ENCODE measurements around the gene KAT2A. TPM values are rescaled to one million over a fixed set of nuclear protein-coding genes. Genes with fewer than 3 reads are reported as not detected.

KAT2A gene
- total and polyA plus RNA-seq, 4 donors = 19.3 to 120 (median 66.7) TPM

DNA sequence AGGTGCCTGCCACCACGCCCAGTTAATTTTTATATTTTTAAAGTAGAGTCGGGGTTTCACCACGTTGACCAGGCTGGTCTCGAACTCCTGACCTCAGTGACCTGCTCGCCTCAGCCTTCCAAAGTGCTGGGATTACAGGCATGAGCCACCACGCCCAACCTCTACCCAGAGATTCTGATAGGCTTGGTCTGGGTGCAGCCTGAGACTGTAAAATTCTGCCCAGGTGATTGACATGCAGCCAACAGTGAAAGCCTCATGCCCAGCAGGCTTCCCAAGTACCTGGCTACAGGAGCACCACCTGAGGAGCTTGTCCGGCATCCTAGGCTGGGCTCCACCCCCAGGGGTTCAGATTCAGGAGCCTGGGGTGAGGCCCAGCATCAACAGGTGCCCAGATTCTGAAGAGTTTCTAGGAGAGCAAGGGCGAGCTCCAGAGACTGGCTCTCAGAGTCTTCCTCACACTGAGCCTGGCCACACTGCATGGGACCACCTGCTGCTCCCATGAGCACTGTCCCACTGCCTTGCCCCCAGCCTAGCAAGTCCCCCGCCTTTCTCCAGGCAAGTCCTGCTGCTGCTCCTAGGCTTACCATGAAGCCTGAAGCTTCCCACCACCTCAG is 39.5 kb downstream of the KAT2A start:
- DNase-seq (ENCODE audit: low read depth in 4 of 6, low spot score in 6 of 6) = no peak
- Histone ChIP-seq H3K36me3 (ENCODE audit: control insufficient read depth, insufficient read depth, low read length) (no peaks in the 10 kb centered on the region), H3K9me3 (ENCODE audit: control insufficient read depth, insufficient read depth, low read length) (no peaks in the 10 kb centered on the region), H3K27ac (ENCODE audit: low read depth, low read length) (no peak overlapping the region), H3K4me3 (ENCODE audit: low read depth, low read length) (no peak overlapping the region), H3K4me1 (ENCODE audit: control insufficient read depth, insufficient read depth, low read length) (no peaks in the 10 kb centered on the region), H3K27me3 (ENCODE audit: control insufficient read depth, insufficient read depth, low read length) (no peaks in the 10 kb centered on the region)
- WGBS (ENCODE audit: insufficient coverage) = 79% methylated on average over 9 of the region's 9 CpGs

GRCh38 chr17:42079541-42079940 is 41.6 kb downstream of the KAT2A start:
- Histone ChIP-seq H3K4me1 (ENCODE audit: control insufficient read depth, insufficient read depth, low read length) (no peaks in the 10 kb centered on the region), H3K36me3 (ENCODE audit: control insufficient read depth, insufficient read depth, low read length) (no peaks in the 10 kb centered on the region), H3K9me3 (ENCODE audit: control insufficient read depth, insufficient read depth, low read length) (no peaks in the 10 kb centered on the region), H3K27ac (ENCODE audit: low read depth, low read length) (no peak overlapping the region), H3K27me3 (ENCODE audit: control insufficient read depth, insufficient read depth, low read length) (no peaks in the 10 kb centered on the region), H3K4me3 (ENCODE audit: low read depth, low read length) (no peak overlapping the region)
- DNase-seq (ENCODE audit: low read depth in 4 of 6, low spot score in 6 of 6) = no peak
- WGBS (ENCODE audit: insufficient coverage) = 57% methylated on average over 1 of the region's 2 CpGs

- H3K4me1 ChIP-seq (ENCODE audit: control insufficient read depth, insufficient read depth, low read length) = no peaks in the 10 kb centered on the region
- no peak overlapping the region for H3K4me3 ChIP-seq (ENCODE audit: low read depth, low read length)
- H3K27ac ChIP-seq (ENCODE audit: low read depth, low read length) = no peak overlapping the region
- H3K36me3 ChIP-seq (ENCODE audit: control insufficient read depth, insufficient read depth, low read length) = no peaks in the 10 kb centered on the region
- no peaks in the 10 kb centered on the region for H3K9me3 ChIP-seq (ENCODE audit: control insufficient read depth, insufficient read depth, low read length)
- 73% methylated on average over 2 of the region's 8 CpGs for WGBS (ENCODE audit: insufficient coverage)
- H3K27me3 ChIP-seq (ENCODE audit: control insufficient read depth, insufficient read depth, low read length) = peaks cover 5% of the 10 kb centered on the region
- no peak for DNase-seq (ENCODE audit: low read depth in 4 of 6, low spot score in 6 of 6)
These were observed 42.6 kb downstream of the KAT2A start for GRCh38 chr17:42078396-42079043.

GRCh38 chr17:42077755-42078154 is 43.4 kb downstream of the KAT2A start:
- DNase-seq (ENCODE audit: low read depth in 4 of 6, low spot score in 6 of 6) = no peak
- WGBS (ENCODE audit: insufficient coverage) = 68% methylated on average over 3 of the region's 5 CpGs
- no peak overlapping the region for H3K27ac ChIP-seq (ENCODE audit: low read depth, low read length)
- no peak overlapping the region for H3K4me3 ChIP-seq (ENCODE audit: low read depth, low read length)
- H3K9me3 ChIP-seq (ENCODE audit: control insufficient read depth, insufficient read depth, low read length) = no peaks in the 10 kb centered on the region
- peaks cover 12% of the 10 kb centered on the region for H3K27me3 ChIP-seq (ENCODE audit: control insufficient read depth, insufficient read depth, low read length)
- H3K4me1 ChIP-seq (ENCODE audit: control insufficient read depth, insufficient read depth, low read length) = peaks cover 2% of the 10 kb centered on the region
- H3K36me3 ChIP-seq (ENCODE audit: control insufficient read depth, insufficient read depth, low read length) = no peaks in the 10 kb centered on the region

DNA sequence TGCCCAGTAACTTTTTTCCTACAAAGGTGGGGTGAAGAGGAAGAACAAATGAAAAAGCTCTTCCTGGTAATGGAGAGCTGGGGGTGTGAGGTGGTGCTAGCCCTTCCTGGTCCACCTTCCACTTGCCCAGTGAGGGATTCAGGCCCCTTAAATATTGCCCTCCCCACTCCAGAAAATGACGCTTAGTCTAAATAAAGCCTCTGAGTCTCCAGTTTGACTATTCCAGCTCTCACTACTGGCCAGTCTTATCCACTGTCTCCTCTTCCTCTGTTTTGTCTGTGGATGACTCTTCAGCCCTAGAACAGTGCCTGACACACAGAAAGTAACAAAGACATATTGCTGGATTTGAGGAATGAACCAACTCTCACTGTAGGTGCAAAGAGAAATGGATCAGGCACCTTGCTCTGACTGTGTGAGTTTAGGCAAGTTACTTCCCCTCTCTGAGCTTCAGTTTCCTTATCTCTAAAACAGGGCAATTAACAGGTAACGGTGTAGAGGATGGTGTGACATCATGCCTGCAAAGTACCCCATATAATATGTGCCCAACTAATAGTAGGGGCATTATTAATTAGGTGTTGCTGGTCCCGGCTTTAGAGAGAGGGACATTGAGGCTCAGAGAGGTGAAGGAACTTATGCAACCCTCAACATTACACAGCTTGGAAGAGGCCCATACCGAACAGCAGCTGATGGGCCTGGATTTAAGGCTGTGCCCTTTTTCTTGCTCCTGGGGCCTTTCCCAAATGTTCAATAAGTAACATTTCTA is 44.2 kb downstream of the KAT2A start:
- peaks cover 17% of the 10 kb centered on the region for H3K27me3 ChIP-seq (ENCODE audit: control insufficient read depth, insufficient read depth, low read length)
- H3K36me3 ChIP-seq (ENCODE audit: control insufficient read depth, insufficient read depth, low read length) = no peaks in the 10 kb centered on the region
- H3K27ac ChIP-seq (ENCODE audit: low read depth, low read length) = no peak overlapping the region
- H3K9me3 ChIP-seq (ENCODE audit: control insufficient read depth, insufficient read depth, low read length) = no peaks in the 10 kb centered on the region
- no peak for DNase-seq (ENCODE audit: low read depth in 4 of 6, low spot score in 6 of 6)
- H3K4me1 ChIP-seq (ENCODE audit: control insufficient read depth, insufficient read depth, low read length) = peaks cover 4% of the 10 kb centered on the region
- 60% methylated on average over 1 of the region's 4 CpGs for WGBS (ENCODE audit: insufficient coverage)
- H3K4me3 ChIP-seq (ENCODE audit: low read depth, low read length) = no peak overlapping the region

DNA sequence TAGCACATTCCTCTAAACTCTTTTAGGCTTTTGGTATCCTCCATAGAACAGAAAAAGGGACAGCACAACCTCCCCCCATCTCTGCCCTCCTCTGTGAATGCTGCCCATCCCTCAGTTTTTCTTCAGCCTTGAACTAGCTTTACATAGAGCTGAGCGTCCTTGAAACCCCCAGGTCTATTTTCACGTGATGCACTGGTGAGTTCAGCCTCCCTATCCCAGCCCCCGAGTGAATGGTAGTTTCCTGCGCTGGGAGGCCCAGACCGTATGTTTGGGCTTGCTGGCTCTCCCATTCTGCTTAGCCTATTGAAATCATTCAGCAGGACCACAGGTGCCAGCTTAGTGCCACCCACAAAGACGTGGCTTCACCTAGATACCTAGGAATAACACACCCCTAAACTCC is 45.4 kb downstream of the KAT2A start:
- 61% methylated on average over 4 of the region's 6 CpGs for WGBS (ENCODE audit: insufficient coverage)
- peaks cover 29% of the 10 kb centered on the region for H3K27me3 ChIP-seq (ENCODE audit: control insufficient read depth, insufficient read depth, low read length)

GRCh38 chr17:42072323-42073187 is 48.6 kb downstream of the KAT2A start:
- WGBS (ENCODE audit: insufficient coverage) = 6% methylated on average over 62 of the region's 67 CpGs
- H3K27me3 ChIP-seq (ENCODE audit: control insufficient read depth, insufficient read depth, low read length) = peaks cover 31% of the 10 kb centered on the region

More for the DNA sequence above, 45.4 kb downstream of the KAT2A start:
- Histone ChIP-seq H3K36me3 (ENCODE audit: control insufficient read depth, insufficient read depth, low read length) (no peaks in the 10 kb centered on the region), H3K4me3 (ENCODE audit: low read depth, low read length) (no peak overlapping the region), H3K4me1 (ENCODE audit: control insufficient read depth, insufficient read depth, low read length) (peaks cover 4% of the 10 kb centered on the region), H3K9me3 (ENCODE audit: control insufficient read depth, insufficient read depth, low read length) (no peaks in the 10 kb centered on the region), H3K27ac (ENCODE audit: low read depth, low read length) (no peak overlapping the region)
- DNase-seq (ENCODE audit: low read depth in 4 of 6, low spot score in 6 of 6) = no peak

GRCh38 chr17:42071810-42072209 is 49.4 kb downstream of the KAT2A start:
- Histone ChIP-seq H3K4me3 (ENCODE audit: low read depth, low read length) (no peak overlapping the region), H3K4me1 (ENCODE audit: control insufficient read depth, insufficient read depth, low read length) (peaks cover 12% of the 10 kb centered on the region), H3K27ac (ENCODE audit: low read depth, low read length) (no peak overlapping the region), H3K36me3 (ENCODE audit: control insufficient read depth, insufficient read depth, low read length) (no peaks in the 10 kb centered on the region), H3K9me3 (ENCODE audit: control insufficient read depth, insufficient read depth, low read length) (no peaks in the 10 kb centered on the region), H3K27me3 (ENCODE audit: control insufficient read depth, insufficient read depth, low read length) (peaks cover 31% of the 10 kb centered on the region)
- no peak for DNase-seq (ENCODE audit: low read depth in 4 of 6, low spot score in 6 of 6)
- no CpG with 5 or more reads among the region's 3 CpGs for WGBS (ENCODE audit: insufficient coverage)

More at GRCh38 chr17:42072323-42073187, 48.6 kb downstream of the KAT2A start:
- H3K27ac ChIP-seq (ENCODE audit: low read depth, low read length) = no peak overlapping the region
- H3K4me3 ChIP-seq (ENCODE audit: low read depth, low read length) = no peak overlapping the region
- peaks cover 9% of the 10 kb centered on the region for H3K4me1 ChIP-seq (ENCODE audit: control insufficient read depth, insufficient read depth, low read length)
- no peaks in the 10 kb centered on the region for H3K36me3 ChIP-seq (ENCODE audit: control insufficient read depth, insufficient read depth, low read length)
- no peaks in the 10 kb centered on the region for H3K9me3 ChIP-seq (ENCODE audit: control insufficient read depth, insufficient read depth, low read length)
- no peak for DNase-seq (ENCODE audit: low read depth in 4 of 6, low spot score in 6 of 6)

DNA sequence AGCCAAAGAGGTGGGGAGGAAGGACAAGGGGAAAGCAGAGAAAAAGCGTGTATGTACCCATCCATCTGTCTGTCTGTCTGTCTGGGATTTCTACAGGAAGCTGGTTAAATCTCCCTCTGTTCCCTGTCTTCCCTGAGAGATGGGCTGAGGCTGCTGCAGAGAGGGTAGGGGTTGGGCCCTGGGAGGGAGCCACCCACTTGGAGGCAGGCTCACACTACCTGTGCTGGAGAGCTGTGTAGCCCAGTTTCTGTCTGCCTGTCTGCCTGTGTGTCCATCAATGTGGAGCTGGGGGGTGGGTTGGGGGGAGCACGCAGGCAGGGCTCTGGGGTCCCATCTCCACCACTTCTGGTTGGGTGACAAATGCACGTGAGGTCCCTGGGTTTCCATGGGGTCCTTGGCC is 52.2 kb downstream of the KAT2A start:
- H3K4me1 ChIP-seq (ENCODE audit: control insufficient read depth, insufficient read depth, low read length) = peaks cover 15% of the 10 kb centered on the region
- H3K27me3 ChIP-seq (ENCODE audit: control insufficient read depth, insufficient read depth, low read length) = peaks cover 31% of the 10 kb centered on the region
- no peaks in the 10 kb centered on the region for H3K9me3 ChIP-seq (ENCODE audit: control insufficient read depth, insufficient read depth, low read length)
- H3K36me3 ChIP-seq (ENCODE audit: control insufficient read depth, insufficient read depth, low read length) = no peaks in the 10 kb centered on the region
- no peak for DNase-seq (ENCODE audit: low read depth in 4 of 6, low spot score in 6 of 6)
- H3K27ac ChIP-seq (ENCODE audit: low read depth, low read length) = no peak overlapping the region
- 82% methylated on average over 2 of the region's 3 CpGs for WGBS (ENCODE audit: insufficient coverage)
- H3K4me3 ChIP-seq (ENCODE audit: low read depth, low read length) = no peak overlapping the region

Measured in spinal cord (tissue), 10 donors.